ENCODE results near the gene DUOX1. TPM values are rescaled to one million over a fixed set of nuclear protein-coding genes. Genes with fewer than 3 reads are reported as not detected.

DUOX1 gene
- total and polyA plus RNA-seq, 2 of the 13 experiments (the other 11 are each of a cell fraction or from before 2014, with no cell fraction given) = 0.03 TPM; not detected in 1

DNA sequence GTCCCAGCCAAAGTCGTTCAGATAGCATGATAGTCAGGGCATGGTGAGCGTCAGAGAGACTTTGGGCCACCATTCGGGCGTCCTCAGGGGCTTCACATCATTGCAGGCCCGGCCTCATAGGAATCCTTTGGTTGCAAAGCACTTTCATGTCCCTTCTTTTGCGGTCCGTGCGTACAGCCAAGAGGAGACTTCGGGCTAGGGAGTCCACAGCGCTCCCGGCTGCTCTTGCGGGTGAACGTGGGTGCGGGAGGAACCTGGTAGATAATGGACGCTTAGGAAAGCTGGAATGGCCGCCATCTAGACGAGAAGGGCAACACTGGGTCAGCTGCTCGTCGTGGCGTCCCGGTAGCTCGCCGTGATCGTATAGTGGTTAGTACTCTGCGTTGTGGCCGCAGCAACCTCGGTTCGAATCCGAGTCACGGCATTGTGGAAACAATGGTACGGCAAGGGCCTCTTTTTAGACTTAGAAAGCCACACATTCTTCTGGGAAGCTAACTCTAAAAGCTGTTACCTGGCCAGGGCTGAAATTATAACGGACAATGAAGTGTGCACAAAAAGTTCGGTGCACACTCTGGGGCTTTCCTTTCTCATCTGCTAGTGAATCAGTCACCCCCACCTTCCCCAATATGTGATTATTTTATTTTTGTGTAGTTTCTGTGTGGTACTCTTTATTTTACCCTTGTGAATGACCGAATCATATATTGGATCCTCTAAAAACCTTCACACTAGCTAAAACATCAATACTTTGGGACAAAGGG is 71.2 kb downstream of the DUOX1 start (continued):
- TF ChIP-seq, protein P1, sequence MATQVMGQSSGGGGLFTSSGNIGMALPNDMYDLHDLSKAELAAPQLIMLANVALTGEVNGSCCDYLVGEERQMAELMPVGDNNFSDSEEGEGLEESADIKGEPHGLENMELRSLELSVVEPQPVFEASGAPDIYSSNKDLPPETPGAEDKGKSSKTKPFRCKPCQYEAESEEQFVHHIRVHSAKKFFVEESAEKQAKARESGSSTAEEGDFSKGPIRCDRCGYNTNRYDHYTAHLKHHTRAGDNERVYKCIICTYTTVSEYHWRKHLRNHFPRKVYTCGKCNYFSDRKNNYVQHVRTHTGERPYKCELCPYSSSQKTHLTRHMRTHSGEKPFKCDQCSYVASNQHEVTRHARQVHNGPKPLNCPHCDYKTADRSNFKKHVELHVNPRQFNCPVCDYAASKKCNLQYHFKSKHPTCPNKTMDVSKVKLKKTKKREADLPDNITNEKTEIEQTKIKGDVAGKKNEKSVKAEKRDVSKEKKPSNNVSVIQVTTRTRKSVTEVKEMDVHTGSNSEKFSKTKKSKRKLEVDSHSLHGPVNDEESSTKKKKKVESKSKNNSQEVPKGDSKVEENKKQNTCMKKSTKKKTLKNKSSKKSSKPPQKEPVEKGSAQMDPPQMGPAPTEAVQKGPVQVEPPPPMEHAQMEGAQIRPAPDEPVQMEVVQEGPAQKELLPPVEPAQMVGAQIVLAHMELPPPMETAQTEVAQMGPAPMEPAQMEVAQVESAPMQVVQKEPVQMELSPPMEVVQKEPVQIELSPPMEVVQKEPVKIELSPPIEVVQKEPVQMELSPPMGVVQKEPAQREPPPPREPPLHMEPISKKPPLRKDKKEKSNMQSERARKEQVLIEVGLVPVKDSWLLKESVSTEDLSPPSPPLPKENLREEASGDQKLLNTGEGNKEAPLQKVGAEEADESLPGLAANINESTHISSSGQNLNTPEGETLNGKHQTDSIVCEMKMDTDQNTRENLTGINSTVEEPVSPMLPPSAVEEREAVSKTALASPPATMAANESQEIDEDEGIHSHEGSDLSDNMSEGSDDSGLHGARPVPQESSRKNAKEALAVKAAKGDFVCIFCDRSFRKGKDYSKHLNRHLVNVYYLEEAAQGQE (IDR thresholded peaks at IDR 0.05; ENCODE audit: borderline replicate concordance in 1 of 2, low read depth in 1 of 2, low read length in 2 of 2) = no peak
- TF ChIP-seq ZNF407 (CRISPR knock-in tag; IDR thresholded peaks at IDR 0.05; ENCODE audit: not compliant biosample characterization) = no peak
- no peak for TF ChIP-seq ZNF205 (CRISPR knock-in tag; IDR thresholded peaks at IDR 0.05)
- no peak for TF ChIP-seq NFRKB (IDR thresholded peaks at IDR 0.05)
- TF ChIP-seq POLR2AphosphoS2 (IDR thresholded peaks at IDR 0.05; ENCODE audit: low read depth, low read length) = no peak
- no peak for TF ChIP-seq RFX5 (IDR thresholded peaks at IDR 0.05; ENCODE audit: low read depth, low read length)
- no peak for TF ChIP-seq SMYD3 (CRISPR knock-in tag; IDR thresholded peaks at IDR 0.05)
- 0 out of 2 replicates have a peak, but pooled peaks have one; percentile 72 for TF ChIP-seq HOXA3 (CRISPR knock-in tag; IDR thresholded peaks at IDR 0.05)
- TF ChIP-seq, protein P2, sequence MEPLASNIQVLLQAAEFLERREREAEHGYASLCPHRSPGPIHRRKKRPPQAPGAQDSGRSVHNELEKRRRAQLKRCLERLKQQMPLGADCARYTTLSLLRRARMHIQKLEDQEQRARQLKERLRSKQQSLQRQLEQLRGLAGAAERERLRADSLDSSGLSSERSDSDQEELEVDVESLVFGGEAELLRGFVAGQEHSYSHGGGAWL (CRISPR knock-in tag; IDR thresholded peaks at IDR 0.05) = peak; percentile 25; the same call in 1 of the 2 replicates
- TF ChIP-seq ZNF598 (CRISPR knock-in tag; IDR thresholded peaks at IDR 0.05; ENCODE audit: borderline replicate concordance) = no peak; the same call in 1 of the 2 replicates
- no peak for TF ChIP-seq IRX3 (CRISPR knock-in tag; IDR thresholded peaks at IDR 0.05; ENCODE audit: borderline replicate concordance, low read depth)
- no peak for TF ChIP-seq ZNF576 (CRISPR knock-in tag; IDR thresholded peaks at IDR 0.05)
- TF ChIP-seq SP5 (CRISPR knock-in tag; IDR thresholded peaks at IDR 0.05; ENCODE audit: borderline replicate concordance, low read depth) = no peak
- TF ChIP-seq ZNF225 (CRISPR knock-in tag; IDR thresholded peaks at IDR 0.05) = no peak; the same call in 1 of the 2 replicates
- no peak for TF ChIP-seq ZNF761 (CRISPR knock-in tag; conservative IDR thresholded peaks at IDR 0.05)
- TF ChIP-seq ZNF33B (CRISPR knock-in tag; IDR thresholded peaks at IDR 0.05) = no peak
- TF ChIP-seq HMG20A (CRISPR knock-in tag; IDR thresholded peaks at IDR 0.05; ENCODE audit: borderline replicate concordance) = peak; percentile 20; the same call in 1 of the 2 replicates
